ENCODE results near the gene DRP2. TPM values are rescaled to one million over a fixed set of nuclear protein-coding genes. Genes with fewer than 3 reads are reported as not detected.

Gene DRP2
- total RNA-seq, 1 experiment from 2014 or later, result 0.64 TPM

DNA sequence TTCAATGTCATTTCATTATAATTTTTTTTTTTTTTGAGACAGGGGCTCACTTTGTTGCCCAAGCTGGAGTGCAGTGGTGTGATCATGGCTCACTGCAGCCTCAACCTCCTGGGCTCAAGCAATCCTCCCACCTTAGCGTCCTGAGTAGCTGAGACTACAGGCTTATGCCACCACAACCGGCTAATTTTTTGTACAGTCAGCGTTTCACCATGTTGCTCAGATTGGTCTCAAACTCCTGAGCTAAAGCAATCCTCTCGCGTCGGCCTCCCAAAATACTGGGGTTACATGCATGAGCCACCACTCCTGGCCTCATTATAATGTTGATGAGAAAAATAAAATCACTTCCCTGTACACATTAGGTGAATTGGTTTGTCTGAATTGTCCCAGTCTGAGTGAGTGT is 54.6 kb downstream of the DRP2 start (continued):
- TF ChIP-seq YY1 (IDR thresholded peaks at IDR 0.05; ENCODE audit: extremely low read depth, insufficient replicate concordance, low read depth, low read length) (no peak), FOSL1 (IDR thresholded peaks at IDR 0.05; ENCODE audit: low read depth) (no peak), SRF (IDR thresholded peaks at IDR 0.05; ENCODE audit: low read depth) (no peak), RAD21 (IDR thresholded peaks at IDR 0.05; ENCODE audit: low read depth) (no peak), CEBPB (IDR thresholded peaks at IDR 0.05; ENCODE audit: low read depth) (no peak), EZH2 (IDR thresholded peaks at IDR 0.05) (no peak), EZH2phosphoT487 (IDR thresholded peaks at IDR 0.05; ENCODE audit: borderline replicate concordance) (no peak), ELF1 (IDR thresholded peaks at IDR 0.05; ENCODE audit: borderline replicate concordance, low read depth) (no peak), POLR2A (IDR thresholded peaks at IDR 0.05; ENCODE audit: borderline replicate concordance, extremely low read depth, insufficient read depth, insufficient read length) (no peak)
- TF ChIP-seq, protein P1, sequence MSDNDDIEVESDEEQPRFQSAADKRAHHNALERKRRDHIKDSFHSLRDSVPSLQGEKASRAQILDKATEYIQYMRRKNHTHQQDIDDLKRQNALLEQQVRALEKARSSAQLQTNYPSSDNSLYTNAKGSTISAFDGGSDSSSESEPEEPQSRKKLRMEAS (IDR thresholded peaks at IDR 0.05), result no peak
- TF ChIP-seq, protein P2, sequence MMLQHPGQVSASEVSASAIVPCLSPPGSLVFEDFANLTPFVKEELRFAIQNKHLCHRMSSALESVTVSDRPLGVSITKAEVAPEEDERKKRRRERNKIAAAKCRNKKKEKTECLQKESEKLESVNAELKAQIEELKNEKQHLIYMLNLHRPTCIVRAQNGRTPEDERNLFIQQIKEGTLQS (IDR thresholded peaks at IDR 0.05), result no peak

DNA sequence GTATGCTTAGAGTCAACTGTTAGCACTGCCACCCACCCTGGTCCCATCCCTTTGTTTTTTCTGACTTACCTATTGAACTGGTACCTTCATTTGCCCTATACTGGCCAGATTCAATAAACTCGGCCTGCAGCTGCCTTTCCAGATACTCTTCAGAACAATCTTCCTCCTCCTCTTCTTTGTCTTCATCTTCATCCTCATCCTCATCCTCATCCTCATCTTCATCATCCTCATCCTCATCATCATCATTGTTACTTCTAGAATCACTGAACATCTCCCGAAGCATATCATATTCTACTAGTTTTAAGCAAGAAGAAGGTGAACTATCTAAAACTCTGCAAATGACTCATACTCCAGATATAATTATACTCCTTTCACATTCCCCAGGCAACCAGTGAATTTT is 56.7 kb downstream of the DRP2 start:
- no peak for ATAC-seq
- Histone ChIP-seq H3K27me3 (ENCODE audit: insufficient read depth, low read length) (no peaks in the 10 kb centered on the region), H3K4me3 (replicated peaks in 1 of 2; ENCODE audit: low read depth in 1 of 2, low read length in 2 of 2) (no peak overlapping the region), H3K9me3 (ENCODE audit: control insufficient read depth in 1 of 2, insufficient read depth in 1 of 2, low read depth in 1 of 2, low read length in 2 of 2) (no peaks in the 10 kb centered on the region), H2AFZ (ENCODE audit: low read depth, low read length, poor library complexity, severe bottlenecking) (no peak overlapping the region), H3K4me2 (ENCODE audit: low read length) (no peak overlapping the region), H4K20me1 (ENCODE audit: insufficient read depth) (no peaks in the 10 kb centered on the region), H3K4me1 (ENCODE audit: control insufficient read depth in 1 of 2, insufficient read depth in 2 of 2, low read length in 2 of 2) (no peaks in the 10 kb centered on the region), H3K27ac (ENCODE audit: low read depth, low read length) (no peak overlapping the region), H3K9me2 (ENCODE audit: insufficient read depth) (no peaks in the 10 kb centered on the region), H3K79me2 (ENCODE audit: insufficient read depth, low read length) (no peaks in the 10 kb centered on the region), H3K9ac (ENCODE audit: low read length) (no peak overlapping the region), H3K36me3 (ENCODE audit: control insufficient read depth in 1 of 2, insufficient read depth in 2 of 2, low read length in 2 of 2) (no peaks in the 10 kb centered on the region)
- ChIA-PET RAD21 (ENCODE audit: low non-redundant PET in 1 of 2, low total read pairs in 2 of 2, uncharacterized antibody in 2 of 2, unreplicated experiment in 2 of 2) (no interaction called here), CTCF (no interaction called here), POLR2A (no interaction called here)
- BruUV-seq (replicated peaks), result no TSS peak
- intact Hi-C loops (cut with micrococcal nuclease), result no loop called here
- DNase-seq (ENCODE audit: low read depth, low spot score), result no peak
- TF ChIP-seq JUND (IDR thresholded peaks at IDR 0.05) (no peak), EZH2 (IDR thresholded peaks at IDR 0.05) (no peak), SIN3A (IDR thresholded peaks at IDR 0.05; ENCODE audit: low read depth) (no peak), EGR1 (IDR thresholded peaks at IDR 0.05; ENCODE audit: low read depth) (no peak), POLR2A (IDR thresholded peaks at IDR 0.05; ENCODE audit: borderline replicate concordance, extremely low read depth, insufficient read depth, insufficient read length) (no peak), ELF1 (IDR thresholded peaks at IDR 0.05; ENCODE audit: borderline replicate concordance, low read depth) (no peak), FOSL1 (IDR thresholded peaks at IDR 0.05; ENCODE audit: low read depth) (no peak), YY1 (IDR thresholded peaks at IDR 0.05; ENCODE audit: extremely low read depth, insufficient replicate concordance, low read depth, low read length) (no peak), RAD21 (IDR thresholded peaks at IDR 0.05; ENCODE audit: low read depth) (no peak), SRF (IDR thresholded peaks at IDR 0.05; ENCODE audit: low read depth) (no peak), ZNF274 (IDR thresholded peaks at IDR 0.05; ENCODE audit: low read depth, low read length) (no peak)
- TF ChIP-seq, protein P3, sequence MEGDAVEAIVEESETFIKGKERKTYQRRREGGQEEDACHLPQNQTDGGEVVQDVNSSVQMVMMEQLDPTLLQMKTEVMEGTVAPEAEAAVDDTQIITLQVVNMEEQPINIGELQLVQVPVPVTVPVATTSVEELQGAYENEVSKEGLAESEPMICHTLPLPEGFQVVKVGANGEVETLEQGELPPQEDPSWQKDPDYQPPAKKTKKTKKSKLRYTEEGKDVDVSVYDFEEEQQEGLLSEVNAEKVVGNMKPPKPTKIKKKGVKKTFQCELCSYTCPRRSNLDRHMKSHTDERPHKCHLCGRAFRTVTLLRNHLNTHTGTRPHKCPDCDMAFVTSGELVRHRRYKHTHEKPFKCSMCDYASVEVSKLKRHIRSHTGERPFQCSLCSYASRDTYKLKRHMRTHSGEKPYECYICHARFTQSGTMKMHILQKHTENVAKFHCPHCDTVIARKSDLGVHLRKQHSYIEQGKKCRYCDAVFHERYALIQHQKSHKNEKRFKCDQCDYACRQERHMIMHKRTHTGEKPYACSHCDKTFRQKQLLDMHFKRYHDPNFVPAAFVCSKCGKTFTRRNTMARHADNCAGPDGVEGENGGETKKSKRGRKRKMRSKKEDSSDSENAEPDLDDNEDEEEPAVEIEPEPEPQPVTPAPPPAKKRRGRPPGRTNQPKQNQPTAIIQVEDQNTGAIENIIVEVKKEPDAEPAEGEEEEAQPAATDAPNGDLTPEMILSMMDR (IDR thresholded peaks at IDR 0.05 in 2 of 3, conservative IDR thresholded peaks at IDR 0.05 in 1 of 3; ENCODE audit: borderline replicate concordance in 1 of 3, insufficient read depth in 1 of 3, low read depth in 2 of 3, low read length in 2 of 3), result no peak
- TF ChIP-seq, protein P4, sequence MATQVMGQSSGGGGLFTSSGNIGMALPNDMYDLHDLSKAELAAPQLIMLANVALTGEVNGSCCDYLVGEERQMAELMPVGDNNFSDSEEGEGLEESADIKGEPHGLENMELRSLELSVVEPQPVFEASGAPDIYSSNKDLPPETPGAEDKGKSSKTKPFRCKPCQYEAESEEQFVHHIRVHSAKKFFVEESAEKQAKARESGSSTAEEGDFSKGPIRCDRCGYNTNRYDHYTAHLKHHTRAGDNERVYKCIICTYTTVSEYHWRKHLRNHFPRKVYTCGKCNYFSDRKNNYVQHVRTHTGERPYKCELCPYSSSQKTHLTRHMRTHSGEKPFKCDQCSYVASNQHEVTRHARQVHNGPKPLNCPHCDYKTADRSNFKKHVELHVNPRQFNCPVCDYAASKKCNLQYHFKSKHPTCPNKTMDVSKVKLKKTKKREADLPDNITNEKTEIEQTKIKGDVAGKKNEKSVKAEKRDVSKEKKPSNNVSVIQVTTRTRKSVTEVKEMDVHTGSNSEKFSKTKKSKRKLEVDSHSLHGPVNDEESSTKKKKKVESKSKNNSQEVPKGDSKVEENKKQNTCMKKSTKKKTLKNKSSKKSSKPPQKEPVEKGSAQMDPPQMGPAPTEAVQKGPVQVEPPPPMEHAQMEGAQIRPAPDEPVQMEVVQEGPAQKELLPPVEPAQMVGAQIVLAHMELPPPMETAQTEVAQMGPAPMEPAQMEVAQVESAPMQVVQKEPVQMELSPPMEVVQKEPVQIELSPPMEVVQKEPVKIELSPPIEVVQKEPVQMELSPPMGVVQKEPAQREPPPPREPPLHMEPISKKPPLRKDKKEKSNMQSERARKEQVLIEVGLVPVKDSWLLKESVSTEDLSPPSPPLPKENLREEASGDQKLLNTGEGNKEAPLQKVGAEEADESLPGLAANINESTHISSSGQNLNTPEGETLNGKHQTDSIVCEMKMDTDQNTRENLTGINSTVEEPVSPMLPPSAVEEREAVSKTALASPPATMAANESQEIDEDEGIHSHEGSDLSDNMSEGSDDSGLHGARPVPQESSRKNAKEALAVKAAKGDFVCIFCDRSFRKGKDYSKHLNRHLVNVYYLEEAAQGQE (IDR thresholded peaks at IDR 0.05; ENCODE audit: low read depth), result no peak
- TF ChIP-seq, protein P2 (IDR thresholded peaks at IDR 0.05), result no peak
